H4 (cell line): ENCODE measurements around the gene KANSL3. TPM values are rescaled to one million over a fixed set of nuclear protein-coding genes. Genes with fewer than 3 reads are reported as not detected.
"Not testable (repeated sequence)": the region's sequence is repeated elsewhere in the genome, so short reads cannot be mapped to it uniquely, and the experiment has no call there.

Experiments used
- DNase-seq: peaks from one replicate; pipeline ENCODE4 v3.0.0-alpha.2; 2015; ENCODE audit warnings: low spot score
- total RNA-seq: library from RNA; depleted of rRNA; stranded (reverse); fragments of >200 nt; shearing (Covaris generic); gene quantifications from 2 replicates; pipeline ENCODE4 v1.2.3, GENCODE V29; 2014; rRNA removed

Gene KANSL3
- 27.4 and 31.8 TPM in 2 replicates for total RNA-seq

DNA sequence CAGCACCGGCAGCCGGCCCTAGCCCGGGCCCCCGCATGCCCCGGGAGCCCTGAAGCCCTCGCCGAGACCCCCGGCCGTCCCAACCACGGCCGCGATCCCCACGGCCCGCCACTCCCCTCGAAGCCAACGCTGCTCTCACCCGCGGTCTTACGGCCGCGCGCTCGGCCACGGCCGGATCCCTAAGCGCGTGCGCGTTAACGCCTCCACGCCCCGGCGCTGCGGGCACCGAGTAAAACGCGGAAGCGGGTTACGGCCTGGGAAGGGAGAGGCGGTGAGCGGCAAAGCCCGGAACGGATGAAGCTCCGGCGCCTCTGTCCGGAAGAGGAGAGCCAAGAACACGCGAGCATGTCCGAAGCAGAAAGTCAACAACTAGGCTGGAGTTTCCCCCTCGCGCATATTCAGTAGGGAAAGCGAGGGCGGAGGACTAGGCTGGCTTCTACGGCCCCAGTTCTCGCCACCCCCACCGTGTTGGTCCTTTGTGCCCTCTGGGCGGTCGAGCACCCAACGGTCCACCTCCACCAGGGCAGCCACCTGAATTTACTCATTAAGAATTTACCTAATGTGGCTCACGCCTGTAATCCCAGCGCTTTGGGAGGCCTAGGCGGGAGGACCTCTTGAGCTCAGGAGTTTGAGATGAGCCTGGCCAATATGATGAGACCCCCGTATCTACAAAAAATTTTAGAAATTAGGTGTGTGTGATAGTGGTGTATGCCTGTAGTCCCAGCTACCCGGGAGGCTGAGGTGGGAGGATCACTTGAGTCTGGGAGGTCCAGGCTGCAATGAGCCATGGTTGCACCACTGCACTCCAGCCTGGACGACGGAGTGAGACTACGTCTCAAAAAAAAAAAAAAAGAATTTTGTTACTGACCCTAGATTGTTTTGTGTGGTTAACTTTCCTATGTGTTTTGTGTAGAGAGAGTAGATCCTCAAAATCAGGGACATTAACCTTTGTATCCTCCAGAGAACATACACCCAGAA lies at the start of gene KANSL3:
Gene KANSL3, minus strand, starts transcription at position 169 of the 978 bp plus-strand sequence. CDS start 1,177 bp downstream, outside the sequence.
- DNase-seq, result peak; percentile 88

DNA sequence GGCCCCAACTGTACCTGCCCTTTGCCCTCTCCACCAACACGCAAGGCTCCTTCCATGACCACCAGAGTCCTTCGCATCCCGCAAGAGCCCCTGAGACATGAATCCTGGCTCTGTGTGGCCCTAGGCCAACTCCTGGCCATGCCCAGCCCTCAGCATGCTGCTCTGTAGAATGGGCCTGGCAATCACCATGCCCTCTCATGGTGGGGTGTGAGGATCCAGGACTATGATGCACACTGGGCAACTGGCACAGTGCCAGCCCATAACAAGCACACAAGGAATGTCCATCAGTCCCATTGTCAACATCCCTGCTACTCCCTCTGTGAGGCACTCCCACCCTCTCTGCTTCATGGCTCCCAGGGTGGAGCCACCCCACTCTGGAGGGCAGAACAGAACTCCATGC lies 49.2 kb upstream of the KANSL3 start:
- DNase-seq, result no peak

DNA sequence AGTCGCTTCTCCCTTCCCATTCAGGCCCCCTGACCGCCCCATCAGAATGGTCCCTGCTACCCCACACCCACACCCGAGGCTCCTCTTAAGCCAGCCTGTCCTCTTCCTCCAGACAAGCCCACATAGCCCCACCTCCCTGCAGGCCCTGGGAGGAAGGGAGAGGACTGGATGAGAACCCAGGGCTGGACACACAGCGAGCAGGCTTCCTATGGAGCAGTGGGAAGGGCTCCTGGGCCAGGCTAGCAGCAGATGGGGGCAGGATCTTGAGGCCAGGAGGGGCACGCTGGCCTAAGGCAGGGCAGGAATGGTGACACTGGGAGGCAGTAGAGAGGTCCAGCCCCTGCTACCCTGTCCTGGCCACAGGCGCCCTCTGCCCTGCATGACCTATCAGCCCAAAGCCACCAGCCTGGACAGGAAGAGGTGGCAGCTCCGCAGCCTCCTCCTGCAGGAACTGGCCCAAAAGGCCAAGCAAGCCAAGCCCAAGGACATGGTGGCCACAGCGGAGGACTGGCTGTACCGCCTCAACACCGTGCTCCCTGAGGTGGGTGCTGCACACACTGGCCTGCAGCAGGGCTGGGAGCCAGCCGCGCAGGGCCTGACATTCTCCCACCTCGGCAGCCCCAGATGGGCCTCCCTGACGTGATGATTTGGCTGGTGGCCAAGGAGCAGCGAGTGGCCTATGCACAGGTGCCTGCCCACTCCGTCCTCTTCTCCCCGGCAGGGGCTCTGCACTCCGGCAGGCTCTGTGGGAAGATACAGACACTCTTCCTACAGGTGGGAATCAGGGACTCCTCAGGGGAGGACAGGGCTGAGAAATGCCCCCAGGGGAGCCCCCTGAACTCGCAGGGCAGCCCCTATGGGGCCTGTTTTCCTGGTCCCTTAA lies 47.7 kb upstream of the KANSL3 start:
- DNase-seq, result no peak

DNA sequence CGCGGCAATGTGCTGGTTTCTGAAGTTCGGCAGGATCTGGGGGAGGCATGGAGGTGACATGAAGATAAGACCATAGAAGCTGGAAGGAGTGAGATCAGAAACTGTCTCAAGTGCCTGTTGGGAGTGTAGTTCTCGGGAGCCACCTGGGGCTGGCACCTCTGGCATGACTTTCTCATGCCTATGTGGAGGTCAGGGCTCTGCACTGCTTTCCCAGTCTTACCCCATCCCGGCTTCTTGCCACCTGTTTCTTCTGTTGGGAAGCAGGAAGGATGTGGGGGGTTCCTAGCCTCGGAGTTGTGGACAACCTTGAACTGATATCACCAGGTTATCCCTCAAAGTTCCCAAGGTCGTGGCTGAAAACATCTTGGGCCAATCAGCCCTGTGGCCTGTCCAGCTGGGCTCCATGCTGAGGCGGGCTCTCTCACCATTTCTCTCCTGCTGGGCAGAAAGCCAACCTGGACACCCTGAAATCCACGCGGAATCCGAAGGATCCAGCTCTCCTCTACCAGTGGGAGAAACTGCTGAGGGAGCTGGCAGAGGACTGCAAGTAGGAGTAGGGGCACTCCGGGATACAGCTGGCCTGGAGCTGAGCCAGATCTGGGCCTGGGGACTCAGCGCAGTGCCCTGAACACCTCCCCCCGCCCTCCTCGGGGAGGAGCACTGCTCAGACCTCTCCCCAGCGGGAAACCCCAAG lies 46.9 kb upstream of the KANSL3 start:
- no peak for DNase-seq

DNA sequence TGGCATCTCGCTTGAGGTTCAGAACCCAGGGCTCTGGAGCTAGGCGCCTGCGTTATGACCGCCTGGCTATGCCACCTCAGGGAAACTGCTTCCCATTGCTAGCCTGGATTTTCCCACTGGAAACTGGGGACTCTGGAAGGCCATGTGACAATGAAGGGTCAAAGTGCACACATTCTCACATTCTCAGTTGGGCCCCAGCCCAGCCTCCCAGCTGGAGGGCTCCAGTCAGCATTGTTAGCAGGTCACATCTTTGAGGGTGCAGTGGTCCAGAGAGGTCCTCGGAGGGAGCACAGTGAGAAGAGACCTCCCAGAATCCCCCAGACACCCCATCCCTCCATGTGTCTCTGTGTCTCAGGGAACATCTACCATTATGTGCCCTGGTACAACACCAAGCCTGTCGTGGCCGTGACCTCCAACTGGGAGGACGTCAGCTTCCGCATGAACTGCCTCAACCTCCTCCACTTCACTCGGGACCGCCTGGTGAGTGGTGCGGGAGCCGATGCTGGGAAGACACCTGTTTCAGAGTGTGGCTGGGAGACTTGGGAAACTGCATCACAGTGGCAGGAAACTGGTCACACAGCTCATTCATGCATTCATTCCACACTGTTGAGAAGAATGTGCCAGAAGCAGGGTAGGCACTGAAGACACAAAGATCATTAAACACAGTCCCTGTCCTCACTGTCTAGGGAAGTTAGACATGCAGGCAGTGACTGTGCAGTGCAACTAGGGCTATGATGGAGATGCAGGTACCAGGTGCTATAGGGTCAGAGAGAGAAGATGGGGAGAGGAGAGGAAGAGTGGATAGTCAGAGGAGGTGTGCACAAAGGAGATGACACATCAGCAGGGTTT lies 46.1 kb upstream of the KANSL3 start:
- no peak for DNase-seq

DNA sequence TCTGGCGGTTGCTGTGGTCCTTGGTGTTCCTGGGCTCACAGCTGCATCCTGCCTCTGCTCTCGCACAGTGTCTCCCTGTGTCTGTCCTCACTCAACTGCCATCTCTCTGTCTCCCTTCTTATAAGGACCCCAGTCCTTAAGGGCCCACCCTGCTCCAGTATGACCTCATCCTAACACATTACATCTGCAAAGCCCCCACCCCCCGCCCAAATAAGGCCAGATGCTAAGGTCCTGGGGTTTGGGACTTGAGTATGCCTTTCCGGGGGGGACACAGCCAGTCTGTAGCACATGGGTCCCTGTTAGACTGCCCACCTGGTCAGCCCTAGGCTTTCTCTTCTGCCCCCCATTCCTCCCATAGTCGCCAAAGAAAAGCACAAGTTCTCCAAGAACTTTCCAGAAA lies 45.2 kb upstream of the KANSL3 start:
- DNase-seq, result no peak

DNA sequence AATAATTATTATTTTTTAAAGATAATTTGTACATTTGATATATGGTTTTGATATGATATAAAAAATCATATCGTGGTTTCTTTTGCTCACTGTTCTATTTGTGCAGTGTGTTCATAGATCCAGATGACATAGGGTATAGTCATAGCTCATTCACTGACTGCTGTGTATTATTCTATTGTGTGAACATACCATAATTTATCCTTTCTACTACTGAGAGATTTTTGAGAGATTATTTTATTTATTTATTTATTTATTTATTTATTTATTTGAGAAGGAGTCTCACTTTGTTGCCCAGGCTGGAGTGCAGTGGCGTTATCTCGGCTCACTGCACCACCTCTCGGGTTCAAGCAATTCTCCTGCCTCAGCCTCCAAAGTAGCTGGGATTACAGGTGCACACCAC lies 43.4 kb upstream of the KANSL3 start:
- no peak for DNase-seq

DNA sequence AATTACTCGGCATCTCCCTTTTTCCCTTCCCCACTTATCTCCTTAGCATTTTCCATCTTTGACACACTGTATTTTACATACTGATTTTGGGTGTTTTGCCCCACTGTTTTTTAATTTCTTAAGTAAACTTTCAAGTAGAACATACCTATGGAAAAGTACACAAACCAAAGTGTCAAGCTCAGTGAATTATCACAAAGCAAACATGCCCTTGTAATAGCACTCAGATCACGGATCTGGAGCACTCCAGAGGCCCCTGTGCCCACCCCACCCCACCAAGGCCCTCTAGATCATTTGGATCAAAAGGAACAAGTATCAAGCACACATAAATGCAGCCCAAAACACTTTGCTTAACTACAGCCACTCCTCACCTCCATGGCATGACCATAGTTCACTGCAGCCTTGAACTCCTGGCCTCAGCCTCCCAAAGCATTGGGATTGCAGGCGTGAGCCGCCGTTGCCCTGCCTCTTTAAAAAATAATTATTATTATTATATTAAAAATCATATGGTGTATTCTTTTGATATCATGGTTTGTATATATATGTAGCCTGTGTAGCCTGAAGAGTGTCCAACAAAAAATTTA lies 42.5 kb upstream of the KANSL3 start:
- DNase-seq, result no peak

DNA sequence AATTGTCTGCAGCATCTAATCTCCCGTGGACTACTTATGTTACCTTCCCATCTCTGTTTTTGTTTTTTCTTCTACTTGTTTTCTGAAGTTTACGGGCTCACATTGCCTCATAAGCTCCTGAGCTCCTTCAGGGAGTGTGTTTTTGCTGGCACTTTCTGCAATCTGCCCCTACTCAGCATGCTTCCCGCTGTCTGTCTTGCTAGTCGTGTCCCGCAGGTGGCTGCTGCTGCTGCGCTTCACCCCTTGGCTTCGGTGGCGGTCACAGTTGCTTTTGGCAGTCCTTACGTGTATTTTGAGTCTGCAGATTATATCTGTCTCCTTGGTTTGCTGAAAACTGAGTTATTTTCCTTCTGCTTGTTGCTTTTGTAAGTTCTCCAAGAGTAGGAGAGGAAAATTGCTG lies 41.7 kb upstream of the KANSL3 start:
- DNase-seq, result no peak

DNA sequence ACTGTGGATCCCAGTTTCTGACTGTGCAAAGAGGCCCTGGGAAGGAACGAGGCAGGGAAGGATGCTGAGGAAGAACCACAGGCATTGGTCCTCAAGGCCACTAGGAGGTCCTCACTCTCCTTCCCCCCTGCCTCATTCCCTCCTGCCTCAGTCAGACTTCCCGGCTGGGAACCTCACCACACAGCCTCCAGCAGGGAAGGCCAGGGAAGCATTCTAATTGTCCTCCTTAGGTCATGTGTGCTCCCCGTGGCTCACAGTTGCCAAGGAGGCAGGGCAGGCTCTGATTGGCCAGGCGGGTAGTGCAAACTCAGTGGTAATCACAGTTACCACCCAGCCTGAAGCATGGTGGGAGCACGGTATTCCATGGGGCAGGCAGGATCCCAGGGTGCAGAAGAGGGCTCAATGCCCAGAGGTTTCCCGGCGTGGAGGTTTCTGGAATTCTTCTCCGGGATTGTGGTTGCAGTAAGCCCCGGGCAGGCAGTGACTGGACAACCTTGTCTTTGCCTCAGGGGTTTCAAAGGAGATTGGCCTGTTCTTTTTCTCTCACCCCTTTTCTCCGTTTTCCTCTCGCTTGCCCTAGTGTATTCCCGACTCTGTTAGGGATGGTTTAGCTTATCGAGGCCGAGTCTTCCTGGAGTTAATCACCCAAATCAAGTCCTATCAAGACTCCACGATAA lies 31.6 kb upstream of the KANSL3 start:
- DNase-seq, result no peak

DNA sequence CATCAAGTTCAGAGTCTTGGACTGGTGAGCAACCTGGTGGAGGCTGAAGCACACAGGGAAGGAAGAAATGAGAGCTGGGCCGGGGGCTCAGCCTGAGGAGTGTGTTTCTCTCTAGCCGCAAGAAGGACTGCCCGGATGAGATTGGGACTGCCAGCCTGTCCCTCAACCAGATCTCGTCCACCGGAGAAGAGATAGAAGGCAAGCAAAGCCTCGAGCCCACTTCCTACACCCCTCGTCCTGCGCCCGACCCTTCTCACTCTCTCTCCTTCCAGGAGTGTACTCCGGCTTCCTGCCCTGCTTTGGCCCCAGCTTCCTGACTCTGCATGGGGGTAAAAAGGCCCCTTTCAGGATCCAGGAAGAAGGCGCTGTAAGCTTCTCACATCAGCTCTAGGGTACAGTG lies 30.7 kb upstream of the KANSL3 start:
- no peak for DNase-seq

DNA sequence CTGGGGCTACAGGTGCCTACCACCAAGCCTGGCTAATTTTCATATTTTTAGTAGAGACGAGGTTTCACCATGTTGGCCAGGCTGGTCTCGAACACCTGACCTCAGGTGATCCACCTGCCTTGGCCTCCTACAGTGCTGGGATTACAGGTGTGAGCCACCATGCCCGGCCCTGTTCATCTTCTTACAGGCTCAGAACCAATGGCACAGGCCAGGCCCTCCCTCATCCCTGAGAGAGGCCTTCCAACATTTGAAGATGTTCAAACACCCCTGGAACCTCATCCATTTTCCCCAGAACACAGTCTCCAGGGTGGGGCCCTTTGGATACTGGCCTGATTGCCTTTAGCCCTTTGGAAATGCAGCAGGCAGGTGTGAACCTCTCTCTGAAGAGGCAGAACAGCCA lies 27.6 kb upstream of the KANSL3 start:
- DNase-seq, result not testable (repeated sequence)

DNA sequence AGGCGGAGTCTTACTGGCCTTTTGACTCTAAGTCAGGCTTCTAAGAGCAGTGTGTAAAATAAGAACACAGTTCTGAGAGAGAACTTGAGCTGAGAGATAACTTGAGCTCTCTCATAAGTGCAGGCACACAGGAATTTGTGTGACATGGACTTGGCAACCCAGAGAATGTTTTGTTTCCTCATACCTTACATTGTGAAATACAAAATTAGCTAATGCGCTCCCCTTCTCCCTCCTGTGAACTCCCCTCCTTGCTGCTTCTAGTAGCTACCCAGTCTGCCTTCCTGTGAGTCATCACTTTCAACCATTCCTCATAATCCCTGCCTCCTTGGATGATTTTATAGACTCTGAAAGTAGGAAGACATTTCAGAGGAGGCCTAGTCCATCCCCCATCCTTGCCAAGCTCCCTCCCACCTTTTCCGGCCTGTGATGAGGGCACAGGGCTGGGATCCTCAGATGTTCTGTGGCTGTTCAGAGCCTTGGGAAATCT lies 27.0 kb upstream of the KANSL3 start:
- peak; percentile 97 for DNase-seq

DNA sequence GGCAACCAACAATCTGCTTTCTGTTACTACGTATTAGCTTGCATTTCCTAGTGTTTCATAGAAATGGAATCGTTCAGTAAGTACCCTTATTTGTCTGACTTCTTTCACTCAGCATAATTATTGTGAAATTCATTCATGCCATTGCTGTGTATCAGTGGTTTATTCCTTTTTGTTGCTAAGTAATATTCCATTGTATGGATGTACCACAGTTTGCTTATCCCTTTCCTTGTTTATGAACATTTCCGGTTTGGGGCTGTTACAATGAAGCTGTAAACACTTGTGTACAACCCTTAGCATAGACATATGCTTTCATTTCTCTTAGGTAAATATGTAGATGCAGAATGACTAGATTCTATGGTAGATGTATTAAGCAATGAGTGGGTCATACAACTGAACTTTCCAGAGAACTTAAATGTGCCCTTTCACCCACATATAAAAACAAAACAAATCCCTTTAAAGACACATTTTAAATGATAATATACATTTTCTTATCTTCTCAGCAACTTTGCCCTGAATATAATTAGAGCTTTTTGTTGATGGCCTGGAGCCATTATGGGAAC lies 26.3 kb upstream of the KANSL3 start:
- DNase-seq, result no peak

DNA sequence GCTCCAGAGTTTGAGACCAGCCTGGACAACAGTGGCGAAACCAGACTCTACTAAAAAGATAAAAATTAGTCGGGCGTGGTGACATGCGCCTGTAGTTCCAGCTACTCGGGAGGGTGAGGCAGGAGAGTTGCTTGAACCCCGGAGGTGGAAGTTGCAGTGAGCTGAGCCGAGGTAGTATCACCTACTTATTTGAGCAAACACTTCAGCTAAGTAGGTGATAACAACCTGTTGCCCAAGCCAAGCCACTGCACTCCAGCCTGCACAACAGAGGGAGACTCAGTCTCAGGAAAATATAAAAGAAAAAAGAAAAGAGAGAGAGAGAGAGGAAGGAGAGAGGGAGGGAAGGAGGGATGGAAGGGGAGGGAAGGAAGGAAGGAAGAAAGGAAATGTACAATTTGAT lies 25.7 kb upstream of the KANSL3 start:
- no peak for DNase-seq

DNA sequence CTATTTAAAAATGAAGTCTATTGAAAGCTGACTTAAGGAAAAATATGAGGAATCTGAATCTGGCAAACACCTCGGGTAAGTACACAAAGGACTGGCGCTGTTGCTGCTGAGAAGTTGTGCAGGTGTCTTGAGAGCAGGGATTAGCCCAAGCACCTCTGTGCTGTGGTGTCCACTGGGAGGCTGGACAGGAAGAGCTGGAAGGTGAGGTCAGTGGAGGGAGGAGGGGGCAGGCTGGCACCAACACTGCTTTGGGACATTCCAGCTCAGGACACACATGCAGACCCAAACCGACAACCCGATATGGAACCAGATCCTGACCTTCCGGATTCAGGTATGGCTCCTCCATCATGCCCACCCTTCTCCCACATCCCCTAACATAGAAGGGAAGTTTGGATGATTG lies 25.1 kb upstream of the KANSL3 start:
- no peak for DNase-seq

DNA sequence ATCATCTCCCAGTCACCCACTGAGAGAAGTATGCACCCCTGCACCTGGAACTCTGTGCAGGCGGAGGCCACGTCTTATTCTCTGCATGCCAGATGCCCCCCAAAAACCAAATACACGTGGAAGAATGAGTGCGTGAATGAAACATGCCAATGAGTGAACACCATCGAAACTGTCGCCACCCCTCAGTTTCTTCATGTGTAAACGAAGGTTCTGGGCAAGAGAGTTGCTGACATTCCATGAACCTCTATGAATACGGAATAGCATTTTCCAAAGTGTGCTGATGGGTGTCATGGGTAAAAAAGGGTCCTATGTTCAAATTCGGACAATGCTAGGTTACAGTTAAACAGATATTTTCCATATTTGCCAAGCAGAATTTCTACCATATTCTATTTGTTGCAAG lies 24.2 kb upstream of the KANSL3 start:
- no peak for DNase-seq

DNA sequence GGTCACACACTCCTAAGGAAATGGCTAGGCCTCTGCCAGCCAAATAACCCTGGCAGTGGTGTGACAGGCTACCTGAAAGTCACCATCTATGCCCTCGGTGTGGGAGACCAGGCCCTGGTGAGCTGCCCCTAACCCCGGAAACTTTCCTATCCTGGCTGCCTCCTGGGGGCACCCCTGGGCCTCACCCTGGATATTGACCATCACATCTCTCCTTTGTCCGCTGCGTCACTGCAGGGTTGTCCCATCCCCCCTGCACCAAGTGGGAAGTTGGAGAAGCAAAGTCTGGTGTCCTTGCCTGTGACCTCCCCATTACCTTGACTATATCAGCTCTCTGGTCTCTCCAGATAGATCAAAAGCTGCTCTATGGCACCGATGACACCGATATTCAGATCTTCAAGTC lies 23.2 kb upstream of the KANSL3 start:
- DNase-seq, result no peak

DNA sequence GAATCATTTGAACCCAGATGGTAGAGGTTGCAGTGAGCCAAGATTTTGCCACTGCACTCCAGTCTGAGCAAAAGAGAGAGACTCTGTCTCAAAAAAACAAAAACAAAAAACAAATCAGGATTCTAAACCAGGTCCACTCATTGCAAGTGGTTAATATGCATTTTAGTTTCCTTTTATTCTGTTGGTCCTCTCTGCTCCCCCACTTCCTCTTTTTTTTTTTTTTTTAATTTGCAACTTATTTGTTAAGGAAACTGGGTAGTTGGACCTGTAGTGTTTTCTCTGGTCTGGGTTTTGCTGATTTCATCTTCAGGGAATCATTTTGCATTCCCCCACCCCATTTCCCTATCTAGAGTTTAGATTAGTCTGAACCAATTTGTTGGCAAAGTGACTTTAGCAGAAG lies 18.4 kb upstream of the KANSL3 start:
- no peak for DNase-seq

DNA sequence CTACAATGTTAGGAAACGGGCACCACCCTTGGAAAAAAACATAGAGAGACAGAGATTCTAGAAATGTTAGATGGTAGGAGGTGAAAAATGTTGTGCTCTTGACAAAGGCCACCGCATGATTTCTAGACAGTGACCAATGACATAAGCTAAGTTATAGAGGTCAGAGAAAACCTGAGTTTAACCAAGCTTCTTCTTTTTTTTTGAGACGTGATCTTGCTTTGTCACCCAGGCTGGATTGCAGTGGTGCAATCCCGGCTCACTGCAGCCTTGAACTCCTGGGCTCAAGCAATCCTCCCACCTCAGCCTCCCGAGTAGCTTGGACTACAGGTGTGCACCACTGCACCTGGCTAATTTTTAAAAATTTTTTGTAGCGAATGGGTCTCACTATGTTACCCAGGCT lies 17.4 kb upstream of the KANSL3 start:
- DNase-seq, result no peak
